ENCODE data around the gene KRTAP10-1. TPM values are rescaled to one million over a fixed set of nuclear protein-coding genes. Genes with fewer than 3 reads are reported as not detected.
"Not testable (repeated sequence)": the region's sequence is repeated elsewhere in the genome, so short reads cannot be mapped to it uniquely, and the experiment has no call there.

The KRTAP10-1 gene
- total RNA-seq = not detected in 2 replicates
- polyA plus RNA-seq (2012) = not detected

GRCh38 chr21:44539991-44540666 is at the start of gene KRTAP10-1:
Gene KRTAP10-1 (minus strand): TSS chr21:44540195. CDS start chr21:44540150, 45 bp downstream.
- DNase-seq (ENCODE audit: low read depth) = no peak

DNA sequence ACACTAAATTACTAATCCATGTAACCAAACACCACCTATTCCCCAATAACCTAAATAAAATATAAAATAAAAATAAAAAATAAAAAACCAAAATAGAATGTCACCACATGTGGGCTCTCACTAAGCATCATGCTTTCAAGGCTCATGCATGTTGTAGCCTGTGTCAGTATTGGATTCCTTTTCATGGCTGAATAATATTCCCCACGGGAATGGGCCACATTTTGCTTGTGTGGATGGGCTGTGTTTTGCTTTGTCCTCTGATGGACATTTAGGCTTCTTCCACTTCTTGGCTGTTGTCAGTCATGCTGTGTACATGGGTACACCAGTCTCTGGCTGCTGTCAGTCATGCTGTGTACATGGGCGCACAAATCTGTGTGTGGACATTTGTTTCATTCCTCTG is 49.1 kb upstream of the KRTAP10-1 start:
- DNase-seq (ENCODE audit: low read depth) = no peak

DNA sequence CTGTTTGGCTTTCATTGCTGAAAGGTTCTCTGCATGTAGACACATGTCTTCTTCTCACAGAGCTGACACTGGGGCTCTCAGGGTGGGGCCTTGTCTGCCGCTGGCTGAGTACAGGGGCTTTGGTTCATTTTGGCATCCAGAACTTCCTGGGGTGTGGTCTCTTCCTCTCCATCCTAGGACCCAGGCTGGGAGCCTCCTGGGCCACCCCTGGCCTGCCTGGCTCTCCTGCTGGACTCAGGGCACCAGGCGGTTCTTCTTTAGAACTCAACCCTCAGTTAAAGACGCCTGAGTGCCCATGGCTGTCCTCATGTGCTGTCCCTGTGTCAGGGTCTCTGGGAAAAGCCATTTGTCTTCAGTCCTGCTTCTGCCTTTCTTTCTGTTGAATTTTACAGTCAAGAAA is 45.9 kb upstream of the KRTAP10-1 start:
- no peak for DNase-seq (ENCODE audit: low read depth)

DNA sequence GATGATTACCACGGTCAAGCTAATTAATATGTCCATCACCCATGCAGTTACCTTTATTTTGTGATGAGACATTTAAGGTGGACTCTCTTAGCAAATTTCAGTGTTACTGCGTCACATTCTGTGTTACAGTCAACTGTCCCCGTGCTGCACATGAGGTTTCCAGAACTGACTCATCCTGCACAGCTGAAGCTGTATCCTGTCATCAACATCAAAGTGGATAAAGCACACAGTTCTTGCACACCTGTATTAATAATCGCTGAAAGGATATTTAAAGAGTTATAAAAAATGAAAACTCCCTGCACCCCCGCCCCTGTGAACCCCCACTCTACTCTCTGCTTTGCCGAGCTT is 43.8 kb upstream of the KRTAP10-1 start:
- no peak for DNase-seq (ENCODE audit: low read depth)

DNA sequence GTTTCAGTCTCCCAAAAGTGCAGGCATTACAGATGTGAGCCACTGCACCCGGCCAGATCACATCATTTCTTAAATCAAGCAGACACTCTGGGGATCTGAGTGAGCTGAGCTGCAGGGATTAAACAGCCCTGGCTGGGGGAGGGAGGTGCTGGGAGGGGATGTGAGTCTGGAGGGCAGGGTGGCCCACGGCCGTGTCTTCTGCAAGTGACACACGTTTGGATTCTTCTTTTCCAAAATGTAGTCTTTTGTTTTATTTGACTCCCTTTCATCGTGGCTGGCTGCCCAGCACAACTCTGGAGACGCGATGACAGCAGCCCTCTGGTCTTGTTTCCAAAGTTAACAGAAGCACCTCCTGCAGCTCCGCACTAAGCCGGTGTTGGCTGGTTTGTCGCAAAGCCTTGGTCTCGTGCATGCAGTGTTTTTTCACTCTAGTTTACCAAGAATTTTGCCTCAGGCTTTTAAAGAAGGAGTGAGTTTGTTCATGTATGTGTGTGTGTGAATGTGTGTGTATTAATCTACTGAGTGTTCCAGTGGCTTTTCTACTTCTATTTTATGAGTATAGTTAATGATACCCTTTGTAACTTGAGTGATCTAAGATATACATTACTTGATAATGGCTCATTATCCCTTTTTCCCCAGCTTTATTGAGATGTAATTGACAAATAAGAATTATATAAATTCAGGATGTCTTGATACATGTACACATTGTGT is 43.2 kb upstream of the KRTAP10-1 start:
- DNase-seq (ENCODE audit: low read depth) = no peak

DNA sequence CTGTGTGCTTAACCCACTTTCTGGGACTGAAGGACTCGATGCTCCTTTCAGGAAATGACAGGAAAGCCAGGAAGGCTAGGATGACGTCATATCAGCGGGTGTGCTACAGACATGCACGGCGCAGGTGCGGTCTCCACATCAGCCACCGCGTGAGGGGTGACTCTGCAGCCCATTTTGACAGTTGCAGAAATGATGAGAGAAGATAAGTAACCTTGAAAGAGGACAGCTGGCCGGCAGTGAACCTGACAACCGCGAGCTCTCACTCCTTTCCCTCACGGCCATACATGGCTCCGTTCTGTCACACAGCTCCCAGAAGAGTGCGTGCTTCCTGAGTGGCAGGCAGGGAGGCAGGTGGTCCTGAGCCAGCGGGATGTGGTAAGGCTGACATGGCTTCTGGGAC is 42.1 kb upstream of the KRTAP10-1 start:
- DNase-seq (ENCODE audit: low read depth) = no peak

- DNase-seq (ENCODE audit: low read depth) = no peak
Measured at GRCh38 chr21:44581158-44581557, 41.2 kb upstream of the KRTAP10-1 start.

DNA sequence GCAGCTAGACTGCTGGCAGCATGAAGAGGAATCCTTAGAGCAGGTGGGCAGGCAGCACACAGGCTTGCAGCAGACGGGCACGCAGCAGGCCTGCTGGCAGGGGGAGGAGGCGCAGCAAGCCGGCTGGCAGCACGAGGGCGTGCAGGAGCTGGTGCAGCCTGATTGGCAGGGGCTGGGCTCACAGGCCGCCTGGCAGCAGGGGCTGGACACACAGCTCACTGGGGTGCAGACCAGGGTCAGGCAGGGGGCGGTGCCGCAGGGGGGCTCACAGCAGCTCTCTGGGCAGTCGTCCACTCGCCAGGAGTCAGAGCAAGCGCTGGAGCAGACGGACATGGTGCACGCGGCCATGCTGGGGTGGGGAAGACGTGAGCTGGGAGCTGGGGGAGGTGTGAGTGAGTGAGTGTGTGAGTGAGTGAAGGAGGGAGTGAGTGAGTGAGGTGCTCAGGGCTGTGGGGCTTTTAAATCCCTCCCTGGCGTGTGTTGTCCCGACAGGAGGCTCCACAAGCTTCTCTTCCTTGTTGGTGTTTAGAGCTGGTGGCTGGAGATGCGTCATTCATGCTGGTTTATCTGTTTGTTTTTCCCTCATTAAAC is 40.3 kb upstream of the KRTAP10-1 start, which contains the start of gene KRTAP10-5:
KRTAP10-5 (minus strand) TSS at position 374 of the 591 bp plus-strand sequence; CDS start at position 348, 26 bp downstream.
- not testable (repeated sequence) for DNase-seq (ENCODE audit: low read depth)

DNA sequence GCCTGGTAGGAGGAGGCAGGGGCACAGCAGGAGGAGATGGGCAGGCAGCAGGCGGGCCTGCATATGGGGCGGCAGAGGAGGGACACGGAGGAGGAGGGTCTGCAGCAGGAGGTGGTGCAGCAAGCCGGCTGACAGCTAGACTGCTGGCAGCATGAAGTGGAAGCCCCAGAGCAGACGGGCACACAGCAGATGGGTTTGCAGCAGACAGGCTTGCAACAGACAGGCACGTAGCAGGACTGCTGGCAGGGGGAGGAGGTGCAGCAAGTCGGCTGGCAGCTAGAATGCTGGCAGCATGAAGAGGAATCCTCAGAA is 39.8 kb upstream of the KRTAP10-1 start:
- DNase-seq (ENCODE audit: low read depth) = no peak

- DNase-seq (ENCODE audit: low read depth) = no peak
Measured at GRCh38 chr21:44579056-44579832, 39.2 kb upstream of the KRTAP10-1 start.

- DNase-seq (ENCODE audit: low read depth) = no peak
Measured at GRCh38 chr21:44578371-44579055, 38.5 kb upstream of the KRTAP10-1 start.

DNA sequence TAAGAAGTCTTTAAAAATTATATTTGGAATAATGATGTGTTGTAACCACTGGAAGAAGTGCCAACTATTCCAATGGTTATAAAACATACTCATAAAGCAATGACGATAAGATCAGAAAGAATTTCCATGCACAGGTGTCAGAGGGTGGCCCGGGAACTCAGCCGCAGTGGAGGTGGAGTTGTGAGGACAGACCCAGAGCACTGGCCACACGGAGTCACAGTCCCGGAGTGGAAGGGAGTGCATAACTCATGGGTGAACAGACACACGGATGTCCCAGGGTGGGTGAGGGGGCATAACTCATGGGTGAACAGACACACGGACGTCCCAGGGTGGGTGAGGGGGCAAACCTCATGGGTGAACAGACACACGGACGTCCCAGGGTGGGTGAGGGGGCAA is 36.0 kb upstream of the KRTAP10-1 start:
- DNase-seq (ENCODE audit: low read depth) = no peak

- DNase-seq (ENCODE audit: low read depth) = no peak
Measured at GRCh38 chr21:44575307-44576024, 35.5 kb upstream of the KRTAP10-1 start.

- no peak for DNase-seq (ENCODE audit: low read depth)
Measured at GRCh38 chr21:44574457-44575306, 34.7 kb upstream of the KRTAP10-1 start.

GRCh38 chr21:44573630-44574456 is 33.8 kb upstream of the KRTAP10-1 start, which contains the start of gene KRTAP10-4:
Gene KRTAP10-4 (plus strand): TSS chr21:44573729. CDS start chr21:44573759, 30 bp downstream.
- not testable (repeated sequence) for DNase-seq (ENCODE audit: low read depth)

DNA sequence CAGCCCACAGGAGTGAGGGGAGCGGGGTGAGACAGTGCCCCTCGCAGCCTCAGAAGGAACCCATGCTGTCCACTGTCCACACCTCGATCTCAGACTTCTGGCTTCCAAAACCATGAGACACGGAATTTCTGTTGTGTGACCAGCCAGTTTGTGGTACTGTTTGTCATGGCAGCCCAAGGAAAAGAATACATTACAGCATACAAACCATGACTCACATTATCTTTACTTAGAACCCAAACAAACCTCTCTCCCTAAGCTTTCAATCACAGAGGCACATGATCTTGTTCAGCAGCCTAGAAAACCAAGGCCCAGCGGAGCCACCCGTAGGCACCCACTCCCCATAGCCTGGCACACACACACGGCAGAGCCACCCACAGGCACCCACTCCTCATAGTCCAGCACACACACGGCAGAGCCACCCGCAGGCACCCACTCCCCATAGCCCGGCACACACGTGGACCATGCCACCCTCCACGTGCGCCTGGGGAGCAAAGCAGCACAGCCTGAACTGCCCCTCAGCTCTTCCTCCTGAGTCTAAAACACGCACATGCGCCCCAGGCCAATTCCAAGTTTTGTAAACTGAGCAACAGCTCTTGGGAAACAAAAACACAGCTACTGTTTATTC is 33.1 kb upstream of the KRTAP10-1 start:
- DNase-seq (ENCODE audit: low read depth) = no peak

GRCh38 chr21:44571844-44572782 is 32.1 kb upstream of the KRTAP10-1 start:
- no peak for DNase-seq (ENCODE audit: low read depth)
